H9 (cell line): ENCODE measurements around the gene C17orf107. TPM values are rescaled to one million over a fixed set of nuclear protein-coding genes. Genes with fewer than 3 reads are reported as not detected.
"Not testable (repeated sequence)": the region's sequence is repeated elsewhere in the genome, so short reads cannot be mapped to it uniquely, and the experiment has no call there.

Experiments
- DNase-seq: peaks from one replicate; pipeline ENCODE4 v3.0.0-alpha.2; 2017
- H2AFZ ChIP-seq: one replicate; pipeline ENCODE4 v1.6.1; 2013; ENCODE audit warnings: mild to moderate bottlenecking, low read length, control low read depth, moderate library complexity
- H2AK5ac ChIP-seq: 2 replicates; pipeline ENCODE4 v1.6.1; 2013; ENCODE audit warnings: low read length, control low read depth, mixed read lengths; ENCODE audit not compliant: insufficient read length
- H2BK120ac ChIP-seq: one replicate; pipeline ENCODE4 v1.6.1; 2013; ENCODE audit warnings: low read depth, mild to moderate bottlenecking, low read length, control low read depth, inconsistent platforms; ENCODE audit not compliant: poor library complexity, severe bottlenecking
- H2BK12ac ChIP-seq: 2 replicates; pipeline ENCODE4 v1.6.1; 2013; ENCODE audit warnings: low read length, control low read depth, mixed read lengths, low read depth; ENCODE audit not compliant: insufficient read length
- H2BK15ac ChIP-seq: 2 replicates; pipeline ENCODE4 v1.6.1; 2013; ENCODE audit warnings: low read depth, low read length, control low read depth
- H2BK20ac ChIP-seq: one replicate; pipeline ENCODE4 v1.6.1; 2013; ENCODE audit warnings: low read depth, mild to moderate bottlenecking, low read length, control low read depth, inconsistent platforms; ENCODE audit not compliant: poor library complexity, severe bottlenecking
- H2BK5ac ChIP-seq: 2 replicates; pipeline ENCODE4 v1.6.1; 2013; ENCODE audit warnings: low read length, control low read depth, mixed read lengths; ENCODE audit not compliant: insufficient read length
- H3K14ac ChIP-seq: 2 replicates; pipeline ENCODE4 v1.6.1; 2013; ENCODE audit warnings: low read length, control low read depth; ENCODE audit not compliant: insufficient read depth
- H3K18ac ChIP-seq: 2 replicates; pipeline ENCODE4 v1.6.1; 2013; ENCODE audit warnings: low read depth, mild to moderate bottlenecking, mixed read lengths, low read length, control low read depth; ENCODE audit not compliant: insufficient read length
- H3K23ac ChIP-seq: 2 replicates; pipeline ENCODE4 v1.6.1; 2013; ENCODE audit warnings: low read length, control low read depth, mixed read lengths, low read depth; ENCODE audit not compliant: insufficient read length
- H3K23me2 ChIP-seq: 2 replicates; pipeline ENCODE4 v1.6.1; 2013; ENCODE audit warnings: low read depth, mild to moderate bottlenecking, mixed read lengths, low read length, control low read depth; ENCODE audit not compliant: insufficient read length, poor library complexity, severe bottlenecking
- H3K27ac ChIP-seq: 2 replicates; pipeline ENCODE4 v1.5.1; 2013; ENCODE audit warnings: low read length, control low read depth, mixed read lengths, low read depth; ENCODE audit not compliant: insufficient read length
- H3K27me3 ChIP-seq: 2 replicates; pipeline ENCODE4 v1.6.1; 2013; ENCODE audit warnings: low read length, control low read depth, inconsistent platforms; ENCODE audit not compliant: insufficient read depth
- H3K4ac ChIP-seq: 2 replicates; pipeline ENCODE4 v1.6.1; 2013; ENCODE audit warnings: low read depth, mild to moderate bottlenecking, control low read depth, inconsistent platforms, low read length, moderate library complexity
- H3K4me1 ChIP-seq: 2 replicates; pipeline ENCODE4 v1.6.1; 2013; ENCODE audit warnings: low read length, control low read depth, inconsistent platforms; ENCODE audit not compliant: insufficient read depth
- H3K4me2 ChIP-seq: 2 replicates; pipeline ENCODE4 v1.6.1; 2013; ENCODE audit warnings: low read length, control low read depth, mixed read lengths; ENCODE audit not compliant: insufficient read length, insufficient read depth
- H3K56ac ChIP-seq: 2 replicates; pipeline ENCODE4 v1.6.1; 2013; ENCODE audit warnings: low read depth, mild to moderate bottlenecking, mixed read lengths, low read length, control low read depth; ENCODE audit not compliant: insufficient read length
- H3K79me1 ChIP-seq: 2 replicates; pipeline ENCODE4 v1.6.1; 2013; ENCODE audit warnings: low read depth, mild to moderate bottlenecking, moderate library complexity, low read length, control low read depth, inconsistent platforms; ENCODE audit not compliant: insufficient read depth, poor library complexity, severe bottlenecking
- H3K79me2 ChIP-seq: 2 replicates; pipeline ENCODE4 v1.6.1; 2013; ENCODE audit warnings: low read length, control low read depth, inconsistent platforms; ENCODE audit not compliant: insufficient read depth
- H3K9ac ChIP-seq: 2 replicates; pipeline ENCODE4 v1.6.1; 2013; ENCODE audit warnings: low read length, control low read depth, mixed read lengths; ENCODE audit not compliant: insufficient read length; ENCODE audit errors: extremely low read depth
- H3K9me3 ChIP-seq: one replicate; pipeline ENCODE4 v1.6.1; 2013; ENCODE audit warnings: low read depth, low read length, inconsistent platforms; ENCODE audit not compliant: control insufficient read depth
- H3T11ph ChIP-seq: one replicate; pipeline ENCODE4 v1.6.1; 2013; ENCODE audit warnings: mild to moderate bottlenecking, low read length, control low read depth, inconsistent platforms
- H4K20me1 ChIP-seq: one replicate; pipeline ENCODE4 v1.6.1; 2013; ENCODE audit not compliant: control insufficient read depth, insufficient read length, insufficient read depth
- H4K5ac ChIP-seq: 2 replicates; pipeline ENCODE4 v1.6.1; 2013; ENCODE audit warnings: low read depth, mild to moderate bottlenecking, mixed read lengths, low read length, control low read depth; ENCODE audit not compliant: insufficient read length
- H4K8ac ChIP-seq: replicated peaks from 2 replicates; pipeline ENCODE4 v1.6.1; 2013; ENCODE audit warnings: low read length, control low read depth, mixed read lengths, low read depth; ENCODE audit not compliant: insufficient read length
- H4K91ac ChIP-seq: 2 replicates; pipeline ENCODE4 v1.6.1; 2013; ENCODE audit warnings: low read depth, mild to moderate bottlenecking, moderate library complexity, mixed read lengths, low read length, control low read depth; ENCODE audit not compliant: insufficient read length
- H3K27ac Mint-ChIP-seq, 3 experiments: 2 replicates in 2 of 3; 3 replicates in 1 of 3; pipeline ENCODE4 v1.8.0; 2020 to 2021; ENCODE audit warnings: mixed read lengths in 3 of 3, mild to moderate bottlenecking in 1 of 3, moderate library complexity in 1 of 3
- H3K27me3 Mint-ChIP-seq: 2 replicates; pipeline ENCODE4 v1.8.0; 2021; ENCODE audit warnings: low read depth, mild to moderate bottlenecking, moderate library complexity, mixed read lengths
- H3K36me3 Mint-ChIP-seq, 3 experiments: 2 replicates in 2 of 3; 3 replicates in 1 of 3; pipeline ENCODE4 v1.8.0; 2020 to 2021; ENCODE audit warnings: low read depth in 3 of 3, mixed read lengths in 3 of 3; ENCODE audit not compliant: insufficient read depth in 1 of 3
- H3K4me1 Mint-ChIP-seq, 2 experiments: 2 replicates each; pipeline ENCODE4 v1.8.0; 2020; ENCODE audit warnings: mixed read lengths in 2 of 2
- H3K4me3 Mint-ChIP-seq, 2 experiments: 2 replicates in 1 of 2; 3 replicates in 1 of 2; pipeline ENCODE4 v1.8.0; 2020 to 2021; ENCODE audit warnings: mild to moderate bottlenecking in 2 of 2, mixed read lengths in 2 of 2, moderate library complexity in 1 of 2
- H3K9me3 Mint-ChIP-seq, 2 experiments: 2 replicates in 1 of 2; 3 replicates in 1 of 2; pipeline ENCODE4 v1.8.0; 2020; ENCODE audit warnings: mild to moderate bottlenecking in 2 of 2, mixed read lengths in 2 of 2, moderate library complexity in 1 of 2
- CTCF ChIP-seq: fragments of 200-600 bp; sonication (generic); conservative IDR thresholded peaks from 3 replicates; pipeline ENCODE4 v1.8.0; 2021; ENCODE audit warnings: antibody characterized with exemption, mild to moderate bottlenecking
- WGBS: extraction: QIAGEN DNeasy Blood & Tissue Kit; methylation state at CpG from one replicate; pipeline ENCODE4 v1.1.7; 2013; ENCODE audit warnings: missing lambda C conversion rate, low lambda C conversion rate, mixed read lengths; ENCODE audit not compliant: insufficient read length; ENCODE audit errors: extremely low coverage; 5-methylcytosine and 5-hydroxymethylcytosine counted together
- total RNA-seq: library from RNA; stranded (reverse); gene quantifications from 2 replicates; pipeline ENCODE4 v1.2.1, GENCODE V29; 2021

Gene C17orf107
- total RNA-seq, 1 experiment from 2014 or later: 4.4 TPM

- Histone ChIP-seq H3T11ph (no peak overlapping the region), H3K4me1 (peaks cover 21% of the 10 kb centered on the region; the same call in 1 of the 2 replicates), H3K9ac (no peak overlapping the region), H2BK15ac (no peak overlapping the region), H2BK120ac (no peak overlapping the region), H2BK20ac (no peak overlapping the region), H2BK5ac (no peak overlapping the region), H4K20me1 (no peaks in the 10 kb centered on the region), H3K79me1 (no peaks in the 10 kb centered on the region), H3K27me3 (no peaks in the 10 kb centered on the region), H3K18ac (no peak overlapping the region), H3K14ac (no peak overlapping the region), H2AK5ac (no peak overlapping the region), H3K4ac (no peak overlapping the region), H4K5ac (no peak overlapping the region), H2AFZ (no peak overlapping the region), H3K79me2 (no peaks in the 10 kb centered on the region), H3K23ac (no peak overlapping the region), H2BK12ac (no peak overlapping the region), H3K4me2 (no peak overlapping the region), H4K8ac (no peak overlapping the region), H3K9me3 (no peaks in the 10 kb centered on the region), H4K91ac (no peak overlapping the region), H3K56ac (no peak overlapping the region), H3K23me2 (no peaks in the 10 kb centered on the region), H3K27ac (no peak overlapping the region)
- peaks cover 64 to 66% of the 10 kb centered on the region in 2 experiments for H3K4me1 Mint-ChIP-seq
- DNase-seq: no peak
- no peaks in the 10 kb centered on the region for H3K9me3 Mint-ChIP-seq
- peak overlapping the region; percentile 77 to 92 (median 83) for H3K27ac Mint-ChIP-seq
- H3K4me3 Mint-ChIP-seq: peak overlapping the region in 1 of 2 experiments; percentile 10; a peak in 2 of 5 replicates
- H3K27me3 Mint-ChIP-seq: no peaks in the 10 kb centered on the region
- TF ChIP-seq CTCF: no peak
- H3K36me3 Mint-ChIP-seq: peaks cover 0 to 17% (median 5%) of the 10 kb centered on the region in 3 experiments; a peak in 5 of 7 replicates
- no CpG with 5 or more reads among the region's 7 CpGs for WGBS
Measured at GRCh38 chr17:4856937-4857314, 42.4 kb upstream of the C17orf107 start.

- not testable (repeated sequence) for H2BK20ac ChIP-seq, H2AK5ac ChIP-seq, H3K27ac ChIP-seq, H4K5ac ChIP-seq, H2BK15ac ChIP-seq, H4K8ac ChIP-seq, H3T11ph ChIP-seq, H2BK120ac ChIP-seq, H3K23me2 ChIP-seq, H3K14ac ChIP-seq, H2BK5ac ChIP-seq, H2BK12ac ChIP-seq, H3K79me2 ChIP-seq, H3K4ac ChIP-seq, H4K20me1 ChIP-seq, H3K18ac ChIP-seq, H3K9me3 ChIP-seq, H3K79me1 ChIP-seq, H2AFZ ChIP-seq, H3K23ac ChIP-seq, H3K27me3 ChIP-seq, H3K9me3 Mint-ChIP-seq, DNase-seq, H3K9ac ChIP-seq, H3K56ac ChIP-seq, H4K91ac ChIP-seq, H3K27me3 Mint-ChIP-seq
- no CpG with 5 or more reads among the region's 7 CpGs for WGBS
- Mint-ChIP-seq H3K27ac (peak overlapping the region; percentile 78 to 92 (median 92)), H3K36me3 (peaks cover 0 to 17% (median 5%) of the 10 kb centered on the region in 3 experiments; a peak in 5 of 7 replicates), H3K4me1 (peaks cover 60 to 62% of the 10 kb centered on the region in 2 experiments), H3K4me3 (peak overlapping the region in 1 of 2 experiments; percentile 10; a peak in 2 of 5 replicates)
- peak overlapping the region; percentile 26 for H3K4me2 ChIP-seq
- peaks cover 21% of the 10 kb centered on the region; the same call in 1 of the 2 replicates for H3K4me1 ChIP-seq
Measured at GRCh38 chr17:4857347-4857746, 42.0 kb upstream of the C17orf107 start.
